ENCODE results near the gene CCNH. TPM values are rescaled to one million over a fixed set of nuclear protein-coding genes. Genes with fewer than 3 reads are reported as not detected.

The CCNH gene
- total RNA-seq, 4 donors from 2014 or later, result 110 to 218 (median 146) TPM

- Histone ChIP-seq H3K36me3 (no peaks in the 10 kb centered on the region), H3K27me3 (no peaks in the 10 kb centered on the region), H3K9me3 (no peaks in the 10 kb centered on the region), H3K27ac (no peak overlapping the region), H3K4me3 (replicated peaks in 1 of 3) (no peak overlapping the region), H3K4me1 (no peaks in the 10 kb centered on the region)
- 88 to 92% methylated on average over 2 of the region's 2 CpGs for WGBS, 2 donors
- TF ChIP-seq, protein P1, sequence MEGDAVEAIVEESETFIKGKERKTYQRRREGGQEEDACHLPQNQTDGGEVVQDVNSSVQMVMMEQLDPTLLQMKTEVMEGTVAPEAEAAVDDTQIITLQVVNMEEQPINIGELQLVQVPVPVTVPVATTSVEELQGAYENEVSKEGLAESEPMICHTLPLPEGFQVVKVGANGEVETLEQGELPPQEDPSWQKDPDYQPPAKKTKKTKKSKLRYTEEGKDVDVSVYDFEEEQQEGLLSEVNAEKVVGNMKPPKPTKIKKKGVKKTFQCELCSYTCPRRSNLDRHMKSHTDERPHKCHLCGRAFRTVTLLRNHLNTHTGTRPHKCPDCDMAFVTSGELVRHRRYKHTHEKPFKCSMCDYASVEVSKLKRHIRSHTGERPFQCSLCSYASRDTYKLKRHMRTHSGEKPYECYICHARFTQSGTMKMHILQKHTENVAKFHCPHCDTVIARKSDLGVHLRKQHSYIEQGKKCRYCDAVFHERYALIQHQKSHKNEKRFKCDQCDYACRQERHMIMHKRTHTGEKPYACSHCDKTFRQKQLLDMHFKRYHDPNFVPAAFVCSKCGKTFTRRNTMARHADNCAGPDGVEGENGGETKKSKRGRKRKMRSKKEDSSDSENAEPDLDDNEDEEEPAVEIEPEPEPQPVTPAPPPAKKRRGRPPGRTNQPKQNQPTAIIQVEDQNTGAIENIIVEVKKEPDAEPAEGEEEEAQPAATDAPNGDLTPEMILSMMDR (IDR thresholded peaks at IDR 0.05), result no peak
- no peak for TF ChIP-seq POLR2A (IDR thresholded peaks at IDR 0.05)
- intact Hi-C loops (cut with DNase I), result no loop called here
- DNase-seq, result no peak
These were observed 25.5 kb upstream of the CCNH start for GRCh38 chr5:87438231-87438630.

- no peaks in the 10 kb centered on the region for H3K9me3 ChIP-seq
- no peak overlapping the region for H3K27ac ChIP-seq
- WGBS, 2 donors, result 85 to 91% methylated on average over 1 of the region's 1 CpG
- H3K27me3 ChIP-seq, result no peaks in the 10 kb centered on the region
- TF ChIP-seq, protein P1 (IDR thresholded peaks at IDR 0.05), result no peak
- TF ChIP-seq POLR2A (IDR thresholded peaks at IDR 0.05), result no peak
- no peaks in the 10 kb centered on the region for H3K36me3 ChIP-seq
- no peak overlapping the region for H3K4me3 ChIP-seq (replicated peaks in 1 of 3)
- DNase-seq, result no peak
- H3K4me1 ChIP-seq, result no peaks in the 10 kb centered on the region
- intact Hi-C loops (cut with DNase I), result no loop called here
These were observed 25.0 kb upstream of the CCNH start for GRCh38 chr5:87437724-87438123.

DNA sequence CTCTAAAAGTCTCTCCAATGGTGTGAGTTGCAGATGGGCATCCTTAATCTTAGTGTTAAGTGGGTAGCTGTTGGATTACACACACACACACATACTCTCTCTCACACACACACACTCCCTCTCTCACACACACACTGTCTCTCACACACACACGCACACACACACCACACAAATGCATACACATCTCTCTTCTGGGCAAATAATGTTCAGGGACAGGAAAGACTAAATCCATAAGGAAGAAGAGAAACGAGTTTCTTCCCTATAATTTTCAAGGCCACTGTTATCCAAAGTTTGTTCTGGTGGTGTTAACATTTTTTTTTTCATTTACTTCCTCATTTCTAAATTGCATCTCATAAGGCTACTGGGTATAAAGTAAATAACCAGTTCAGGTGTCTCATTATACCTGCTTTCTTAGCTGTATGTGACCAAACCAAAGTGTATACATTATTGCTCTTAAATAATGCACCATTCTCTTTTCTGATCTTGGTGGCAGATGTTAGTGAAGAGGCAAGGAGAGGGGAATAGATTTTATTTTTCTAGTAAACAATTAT lies 22.5 kb upstream of the CCNH start:
- Histone ChIP-seq H3K27me3 (no peaks in the 10 kb centered on the region), H3K4me1 (no peaks in the 10 kb centered on the region), H3K27ac (no peak overlapping the region), H3K36me3 (no peaks in the 10 kb centered on the region), H3K4me3 (replicated peaks in 1 of 3) (no peak overlapping the region), H3K9me3 (no peaks in the 10 kb centered on the region)
- 78 to 83% methylated on average over 2 of the region's 2 CpGs for WGBS, 2 donors
- intact Hi-C loops (cut with DNase I), result no loop called here
- TF ChIP-seq, protein P1 (IDR thresholded peaks at IDR 0.05), result no peak
- TF ChIP-seq POLR2A (IDR thresholded peaks at IDR 0.05), result no peak
- DNase-seq, result no peak

DNA sequence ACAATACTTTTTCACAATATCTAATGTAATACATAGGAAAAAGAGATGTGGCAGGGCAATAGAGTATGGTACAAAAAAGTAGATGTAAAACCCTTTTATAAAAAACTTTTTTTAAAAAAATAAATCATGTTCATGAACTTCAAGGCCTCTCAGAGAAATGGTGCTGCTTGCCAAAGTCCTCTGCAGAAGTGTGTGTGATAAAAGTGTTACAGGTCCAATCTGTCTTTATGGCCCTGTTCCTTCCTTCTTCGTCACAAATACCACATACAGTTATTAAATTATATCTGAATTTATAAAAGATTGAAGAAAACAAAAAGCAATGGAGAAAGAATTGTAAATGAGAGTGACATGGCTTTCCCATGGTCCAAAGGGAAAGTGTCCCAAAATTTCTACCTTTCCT lies 21.7 kb upstream of the CCNH start:
- WGBS, 2 donors, result 86 to 89% methylated on average over 1 of the region's 1 CpG
- DNase-seq, result no peak
- no peaks in the 10 kb centered on the region for H3K9me3 ChIP-seq
- no peak overlapping the region for H3K4me3 ChIP-seq (replicated peaks in 1 of 3)
- TF ChIP-seq, protein P1 (IDR thresholded peaks at IDR 0.05), result no peak
- no peak for TF ChIP-seq POLR2A (IDR thresholded peaks at IDR 0.05)
- H3K4me1 ChIP-seq, result no peaks in the 10 kb centered on the region
- intact Hi-C loops (cut with DNase I), result no loop called here
- H3K27ac ChIP-seq, result no peak overlapping the region
- no peaks in the 10 kb centered on the region for H3K27me3 ChIP-seq
- H3K36me3 ChIP-seq, result no peaks in the 10 kb centered on the region

DNA sequence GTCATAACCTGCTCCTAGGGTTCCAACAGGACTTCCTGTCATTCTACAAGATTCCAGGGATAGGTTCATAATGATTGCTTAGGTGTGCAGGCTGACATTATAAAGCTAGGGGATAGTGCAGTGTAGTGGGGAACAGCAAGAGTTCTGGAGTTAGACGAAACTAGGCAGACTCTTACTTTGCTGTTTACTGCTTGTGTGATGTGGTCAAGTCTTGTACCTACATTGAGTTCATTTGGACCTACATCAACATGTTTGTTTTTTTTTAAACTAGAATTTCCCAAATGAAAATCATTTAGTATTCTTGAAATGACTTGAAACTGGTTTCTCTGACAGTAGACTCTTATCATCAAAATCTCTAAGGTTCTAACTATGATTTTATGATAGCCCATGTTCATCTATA lies 21.2 kb upstream of the CCNH start:
- H3K36me3 ChIP-seq, result no peaks in the 10 kb centered on the region
- H3K27ac ChIP-seq, result no peak overlapping the region
- TF ChIP-seq, protein P1 (IDR thresholded peaks at IDR 0.05), result no peak
- TF ChIP-seq POLR2A (IDR thresholded peaks at IDR 0.05), result no peak
- no peaks in the 10 kb centered on the region for H3K9me3 ChIP-seq
- H3K27me3 ChIP-seq, result no peaks in the 10 kb centered on the region
- WGBS, 2 donors, result 81 to 87% methylated on average over 1 of the region's 1 CpG
- H3K4me3 ChIP-seq (replicated peaks in 1 of 3), result no peak overlapping the region
- H3K4me1 ChIP-seq, result no peaks in the 10 kb centered on the region
- DNase-seq, result no peak
- intact Hi-C loops (cut with DNase I), result no loop called here

Data from thyroid gland (tissue), 4 donors.